ENCODE results near the gene CREBRF. TPM values are rescaled to one million over a fixed set of nuclear protein-coding genes. Genes with fewer than 3 reads are reported as not detected.

The CREBRF gene
- total and polyA plus RNA-seq, 9 of the 15 experiments (the other 6 are each of a cell fraction or from before 2014, with no cell fraction given): 1.1 to 4.9 (median 2.9) TPM

DNA sequence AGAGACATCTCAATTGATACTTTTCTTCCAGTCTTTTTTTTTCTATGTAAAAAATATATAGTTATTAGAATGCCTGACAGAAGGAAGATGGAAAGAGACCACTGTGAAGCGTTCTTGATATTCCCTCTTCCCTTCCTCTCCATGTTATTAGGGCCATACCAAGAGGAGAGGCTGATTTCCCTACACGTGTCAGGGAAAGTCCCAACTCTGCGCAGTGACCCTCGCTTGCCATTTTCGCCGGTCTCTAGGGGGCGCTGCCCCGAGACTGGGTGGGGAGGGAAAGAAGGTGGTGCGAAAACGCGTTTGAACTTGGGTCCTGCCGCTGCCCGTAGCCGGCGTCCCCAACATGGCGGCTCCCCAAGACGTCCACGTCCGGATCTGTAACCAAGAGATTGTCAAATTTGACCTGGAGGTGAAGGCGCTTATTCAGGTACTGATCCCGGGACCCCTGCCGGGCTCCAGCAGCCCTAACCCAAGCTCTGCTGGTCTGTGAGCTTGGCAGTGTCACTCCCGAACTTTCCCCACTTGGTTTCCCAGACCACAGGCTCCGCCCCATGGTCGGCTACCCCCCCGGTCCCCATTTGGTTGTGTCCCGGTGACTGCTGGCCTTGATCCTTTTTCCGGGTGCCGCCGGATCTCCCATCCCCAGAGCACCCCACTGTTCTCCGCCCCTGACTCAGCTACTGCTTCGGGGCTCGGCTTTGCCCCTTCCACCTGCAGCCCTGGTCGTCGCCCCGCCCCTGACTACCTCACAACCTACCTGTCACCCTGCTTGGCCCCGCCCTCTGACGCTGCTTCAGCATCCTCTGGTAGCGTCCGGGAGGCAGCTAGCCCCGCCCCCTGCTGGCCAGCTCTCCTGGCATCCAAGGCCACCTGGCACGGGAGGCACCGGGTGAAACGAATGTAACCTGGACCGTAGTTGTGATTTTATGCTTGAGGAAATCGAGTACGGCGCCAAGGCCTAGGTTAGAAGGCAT is 88.3 kb downstream of the CREBRF start, which contains the start of gene BNIP1 (continued):
- TF ChIP-seq, protein P1, sequence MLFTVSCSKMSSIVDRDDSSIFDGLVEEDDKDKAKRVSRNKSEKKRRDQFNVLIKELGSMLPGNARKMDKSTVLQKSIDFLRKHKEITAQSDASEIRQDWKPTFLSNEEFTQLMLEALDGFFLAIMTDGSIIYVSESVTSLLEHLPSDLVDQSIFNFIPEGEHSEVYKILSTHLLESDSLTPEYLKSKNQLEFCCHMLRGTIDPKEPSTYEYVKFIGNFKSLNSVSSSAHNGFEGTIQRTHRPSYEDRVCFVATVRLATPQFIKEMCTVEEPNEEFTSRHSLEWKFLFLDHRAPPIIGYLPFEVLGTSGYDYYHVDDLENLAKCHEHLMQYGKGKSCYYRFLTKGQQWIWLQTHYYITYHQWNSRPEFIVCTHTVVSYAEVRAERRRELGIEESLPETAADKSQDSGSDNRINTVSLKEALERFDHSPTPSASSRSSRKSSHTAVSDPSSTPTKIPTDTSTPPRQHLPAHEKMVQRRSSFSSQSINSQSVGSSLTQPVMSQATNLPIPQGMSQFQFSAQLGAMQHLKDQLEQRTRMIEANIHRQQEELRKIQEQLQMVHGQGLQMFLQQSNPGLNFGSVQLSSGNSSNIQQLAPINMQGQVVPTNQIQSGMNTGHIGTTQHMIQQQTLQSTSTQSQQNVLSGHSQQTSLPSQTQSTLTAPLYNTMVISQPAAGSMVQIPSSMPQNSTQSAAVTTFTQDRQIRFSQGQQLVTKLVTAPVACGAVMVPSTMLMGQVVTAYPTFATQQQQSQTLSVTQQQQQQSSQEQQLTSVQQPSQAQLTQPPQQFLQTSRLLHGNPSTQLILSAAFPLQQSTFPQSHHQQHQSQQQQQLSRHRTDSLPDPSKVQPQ (CRISPR knock-in tag; IDR thresholded peaks at IDR 0.05; ENCODE audit: borderline replicate concordance): no peak
- TF ChIP-seq HLTF (IDR thresholded peaks at IDR 0.05) (no peak), SIN3A (IDR thresholded peaks at IDR 0.05; ENCODE audit: borderline replicate concordance in 2 of 2, control insufficient read depth in 1 of 2, low read depth in 2 of 2, low read length in 2 of 2) (peak; percentile 73 to 83; a peak in 1 of 4 replicates), KLF6 (CRISPR knock-in tag; IDR thresholded peaks at IDR 0.05; ENCODE audit: borderline replicate concordance) (0 out of 2 replicates have a peak, but pooled peaks have one; percentile 9), SPI1 (IDR thresholded peaks at IDR 0.05; ENCODE audit: borderline replicate concordance, low read depth, low read length) (no peak), NFIX (CRISPR knock-in tag; IDR thresholded peaks at IDR 0.05; ENCODE audit: low read depth) (no peak), PTRF (tag; IDR thresholded peaks at IDR 0.05) (no peak), HDAC6 (IDR thresholded peaks at IDR 0.05; ENCODE audit: low read depth, low read length) (no peak), FOXK2 (conservative IDR thresholded peaks at IDR 0.05 in 1 of 2, IDR thresholded peaks at IDR 0.05 in 1 of 2; ENCODE audit: low read depth in 2 of 2) (peak; percentile 67; a peak in 1 of 4 replicates), ZBTB17 (CRISPR knock-in tag; IDR thresholded peaks at IDR 0.05) (no peak), ETS2 (tag; IDR thresholded peaks at IDR 0.05; ENCODE audit: borderline replicate concordance, poor library complexity, severe bottlenecking) (no peak), FOS (IDR thresholded peaks at IDR 0.05; ENCODE audit: extremely low read depth, insufficient read length) (no peak), GABPA (tag; conservative IDR thresholded peaks at IDR 0.05; ENCODE audit: low read depth) (peak; percentile 62), ZNF24 (IDR thresholded peaks at IDR 0.05) (no peak; the same call in 1 of the 2 replicates), ZNF239 (CRISPR knock-in tag; IDR thresholded peaks at IDR 0.05) (no peak), PYGO2 (tag; IDR thresholded peaks at IDR 0.05) (no peak)
- TF ChIP-seq, protein P2, sequence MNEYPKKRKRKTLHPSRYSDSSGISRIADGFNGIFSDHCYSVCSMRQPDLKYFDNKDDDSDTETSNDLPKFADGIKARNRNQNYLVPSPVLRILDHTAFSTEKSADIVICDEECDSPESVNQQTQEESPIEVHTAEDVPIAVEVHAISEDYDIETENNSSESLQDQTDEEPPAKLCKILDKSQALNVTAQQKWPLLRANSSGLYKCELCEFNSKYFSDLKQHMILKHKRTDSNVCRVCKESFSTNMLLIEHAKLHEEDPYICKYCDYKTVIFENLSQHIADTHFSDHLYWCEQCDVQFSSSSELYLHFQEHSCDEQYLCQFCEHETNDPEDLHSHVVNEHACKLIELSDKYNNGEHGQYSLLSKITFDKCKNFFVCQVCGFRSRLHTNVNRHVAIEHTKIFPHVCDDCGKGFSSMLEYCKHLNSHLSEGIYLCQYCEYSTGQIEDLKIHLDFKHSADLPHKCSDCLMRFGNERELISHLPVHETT (CRISPR knock-in tag; conservative IDR thresholded peaks at IDR 0.05 in 1 of 2, IDR thresholded peaks at IDR 0.05 in 1 of 2): no peak
- TF ChIP-seq, protein P3, sequence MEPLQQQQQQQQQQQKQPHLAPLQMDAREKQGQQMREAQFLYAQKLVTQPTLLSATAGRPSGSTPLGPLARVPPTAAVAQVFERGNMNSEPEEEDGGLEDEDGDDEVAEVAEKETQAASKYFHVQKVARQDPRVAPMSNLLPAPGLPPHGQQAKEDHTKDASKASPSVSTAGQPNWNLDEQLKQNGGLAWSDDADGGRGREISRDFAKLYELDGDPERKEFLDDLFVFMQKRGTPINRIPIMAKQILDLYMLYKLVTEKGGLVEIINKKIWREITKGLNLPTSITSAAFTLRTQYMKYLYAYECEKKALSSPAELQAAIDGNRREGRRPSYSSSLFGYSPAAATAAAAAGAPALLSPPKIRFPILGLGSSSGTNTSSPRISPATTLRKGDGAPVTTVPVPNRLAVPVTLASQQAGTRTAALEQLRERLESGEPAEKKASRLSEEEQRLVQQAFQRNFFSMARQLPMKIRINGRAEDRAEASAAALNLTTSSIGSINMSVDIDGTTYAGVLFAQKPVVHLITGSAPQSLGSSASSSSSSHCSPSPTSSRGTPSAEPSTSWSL (CRISPR knock-in tag; IDR thresholded peaks at IDR 0.05; ENCODE audit: borderline replicate concordance): no peak
- TF ChIP-seq, protein P4, sequence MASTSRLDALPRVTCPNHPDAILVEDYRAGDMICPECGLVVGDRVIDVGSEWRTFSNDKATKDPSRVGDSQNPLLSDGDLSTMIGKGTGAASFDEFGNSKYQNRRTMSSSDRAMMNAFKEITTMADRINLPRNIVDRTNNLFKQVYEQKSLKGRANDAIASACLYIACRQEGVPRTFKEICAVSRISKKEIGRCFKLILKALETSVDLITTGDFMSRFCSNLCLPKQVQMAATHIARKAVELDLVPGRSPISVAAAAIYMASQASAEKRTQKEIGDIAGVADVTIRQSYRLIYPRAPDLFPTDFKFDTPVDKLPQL (IDR thresholded peaks at IDR 0.05; ENCODE audit: extremely low read depth, insufficient read length): no peak
